ENCODE data around the gene SNRPD1.
A peak's percentile ranks its signal among the peaks of the same experiment; 100 is the strongest.
"Not testable (repeated sequence)": the region's sequence is repeated elsewhere in the genome, so short reads cannot be mapped to it uniquely, and the experiment has no call there.

Gene SNRPD1

DNA sequence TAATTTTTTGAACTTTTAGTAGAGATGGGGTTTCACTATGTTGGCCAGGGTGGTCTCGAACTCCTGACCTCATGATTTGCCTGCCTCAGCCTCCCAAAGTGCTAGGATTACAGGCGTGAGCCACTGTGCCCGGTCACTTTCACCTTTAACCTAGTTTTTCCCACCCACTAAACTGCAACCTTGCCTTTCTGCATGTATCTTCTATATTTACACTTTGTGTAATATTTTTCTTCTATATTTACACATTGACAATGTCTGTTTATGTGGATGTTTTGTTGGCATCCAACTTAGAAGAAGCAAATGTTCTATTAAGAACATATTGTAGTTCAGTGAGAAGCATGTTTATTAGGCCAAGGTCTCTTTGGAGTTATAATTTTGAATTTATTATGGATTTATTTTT, 26.7 kb downstream of the SNRPD1 start:
- DNase-seq = no peak

DNA sequence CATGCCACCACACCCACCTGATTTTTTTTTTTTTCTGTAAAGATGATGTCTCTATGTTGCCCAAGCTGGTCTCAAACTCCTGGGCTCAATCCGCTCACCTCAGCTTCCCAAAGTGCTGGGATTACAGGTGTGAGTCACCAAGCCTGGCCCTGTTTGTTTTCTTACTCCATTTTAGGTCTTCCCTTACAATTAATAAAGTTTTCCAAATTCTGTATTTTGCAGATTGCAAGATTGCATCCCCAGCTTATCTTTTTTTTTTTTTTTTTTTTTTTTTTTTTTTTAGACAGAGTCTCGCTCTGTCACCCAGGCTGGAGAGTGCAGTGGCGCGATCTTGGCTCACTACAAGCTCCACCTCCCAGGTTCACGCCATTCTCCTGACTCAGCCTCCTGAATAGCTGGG, 28.3 kb downstream of the SNRPD1 start:
- not testable (repeated sequence) for DNase-seq

DNA sequence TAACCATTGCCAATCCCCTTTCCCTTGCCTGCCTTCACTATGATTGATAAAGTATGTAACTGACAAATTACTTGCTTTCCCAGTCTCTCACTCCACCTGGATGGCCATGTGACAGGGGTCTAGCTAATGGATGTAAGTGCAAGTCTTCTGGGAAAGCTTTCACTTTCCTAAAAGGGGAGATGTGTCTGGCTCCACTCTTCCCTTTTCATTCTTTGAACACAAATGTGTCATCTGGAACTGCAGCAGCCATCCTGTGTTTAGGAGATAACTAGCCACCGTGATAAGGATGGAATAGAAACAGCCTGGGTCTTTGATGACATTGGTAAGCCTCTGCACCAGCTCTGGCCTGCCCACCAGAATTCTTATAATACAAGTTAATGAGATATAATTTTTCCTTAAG, 38.2 kb downstream of the SNRPD1 start:
- no peak for DNase-seq

DNA sequence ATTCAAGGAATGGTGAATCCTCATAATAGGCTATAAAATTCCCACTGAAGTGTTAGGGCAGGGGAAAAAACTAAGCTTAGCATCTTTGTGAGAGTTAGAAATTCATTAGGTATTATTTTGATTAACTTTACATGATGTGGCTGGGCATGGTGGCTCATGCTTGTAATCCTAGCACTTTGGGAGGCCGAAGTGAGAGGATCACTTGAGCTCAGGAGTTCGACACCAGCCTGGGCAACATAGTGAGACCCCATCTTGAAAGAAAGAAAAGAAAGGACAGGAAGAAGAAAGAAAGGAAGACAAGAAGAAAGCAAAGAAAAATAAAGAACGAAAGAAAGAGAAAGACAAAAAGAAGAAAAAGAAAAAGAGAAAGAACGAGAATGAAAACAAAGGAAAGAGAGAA, 40.0 kb downstream of the SNRPD1 start:
- DNase-seq = no peak

DNA sequence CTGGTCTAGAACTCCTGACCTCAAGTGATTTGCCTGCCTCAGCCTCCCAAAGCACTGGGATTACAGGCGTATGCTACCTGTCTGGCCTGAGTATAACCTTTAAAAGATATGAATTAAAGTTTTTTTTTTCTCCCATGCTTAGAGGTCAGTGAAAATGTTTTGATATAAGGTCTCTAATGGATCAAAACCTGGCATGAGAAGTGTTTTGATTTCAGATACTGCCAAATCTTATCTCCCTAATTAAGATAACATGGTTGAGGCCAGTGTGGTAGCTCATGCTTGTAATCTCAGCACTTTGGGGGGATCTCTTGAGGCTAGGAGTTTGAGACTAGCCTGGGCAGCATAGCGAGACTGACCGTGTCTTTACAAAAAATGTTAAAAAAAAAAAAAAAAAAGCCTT, 41.2 kb downstream of the SNRPD1 start:
- DNase-seq = no peak

DNA sequence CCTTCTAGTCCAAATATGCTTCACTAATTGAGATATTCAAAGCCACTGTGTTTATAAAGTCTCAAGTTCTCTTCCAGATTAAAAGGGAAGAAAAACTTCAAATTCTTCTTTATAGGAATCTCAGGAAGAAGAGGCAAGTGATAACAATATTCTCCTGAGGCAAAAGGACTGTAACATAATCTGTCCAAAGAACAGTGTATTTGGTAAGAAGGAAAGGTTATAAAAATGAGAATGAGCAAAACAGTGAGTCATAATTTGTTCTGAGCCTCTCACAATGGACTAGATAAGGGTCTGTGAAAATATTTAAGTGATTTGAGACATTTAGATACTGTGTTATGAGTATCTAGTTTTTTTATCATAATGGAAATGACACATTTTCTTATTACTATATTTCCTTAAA, 44.3 kb downstream of the SNRPD1 start:
- DNase-seq = no peak

DNA sequence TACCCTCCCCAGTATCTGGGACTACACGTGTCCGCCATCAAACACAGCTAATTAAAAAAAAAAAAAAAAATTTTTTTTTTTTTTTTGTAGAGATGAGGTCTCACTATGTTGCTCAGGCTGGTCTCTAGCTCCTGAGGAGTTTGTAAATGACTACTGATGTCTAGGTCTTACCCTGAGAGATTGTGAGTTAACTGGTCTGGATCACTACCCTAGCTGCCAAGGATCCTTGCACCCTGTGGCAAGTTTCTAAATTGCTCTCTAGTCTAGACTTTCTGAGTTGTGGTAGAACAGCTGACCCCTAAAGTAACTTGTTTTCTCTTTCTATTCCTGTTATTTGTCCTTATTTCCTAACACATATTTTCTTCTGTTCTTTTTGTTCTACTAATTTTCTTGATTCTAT, 48.0 kb downstream of the SNRPD1 start:
- DNase-seq = no peak

DNA sequence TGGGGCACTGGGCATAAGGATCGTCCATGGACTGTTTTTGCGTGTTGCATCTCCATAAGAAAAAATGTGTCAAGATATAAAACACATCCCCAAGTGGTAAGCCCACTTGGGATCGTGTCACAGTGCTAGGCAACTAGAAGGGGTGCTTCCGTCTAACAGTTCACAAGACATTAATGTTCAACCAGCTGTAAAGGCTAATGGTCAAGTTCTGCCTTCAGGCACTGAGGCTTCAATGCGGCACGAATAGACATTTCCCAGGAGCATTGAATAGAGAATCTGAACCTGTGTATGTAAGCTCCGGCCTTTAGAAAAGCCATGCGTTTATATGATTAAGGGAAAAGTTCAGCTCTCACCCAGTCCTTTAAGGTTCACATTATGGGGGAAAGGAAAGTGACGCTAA, 50.5 kb downstream of the SNRPD1 start:
- DNase-seq = no peak

DNA sequence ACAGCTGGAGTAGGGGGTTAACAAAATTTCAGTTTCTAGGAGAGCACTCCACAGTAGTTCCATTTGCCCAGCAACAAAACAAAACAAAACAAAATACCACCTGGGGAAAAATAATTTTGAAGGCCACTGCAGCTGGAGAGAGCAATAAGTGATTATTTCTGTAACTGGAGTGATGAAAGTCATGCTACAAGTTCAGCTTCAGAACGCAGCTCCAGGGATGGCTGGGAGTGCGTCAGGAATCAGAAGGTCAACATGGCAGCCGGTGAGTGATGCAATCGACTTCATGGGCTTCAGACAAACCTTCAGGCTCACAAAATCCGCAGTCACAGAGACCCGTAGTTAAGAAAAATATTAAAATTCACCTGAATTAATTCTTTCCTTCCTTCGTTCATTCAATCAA, 51.5 kb downstream of the SNRPD1 start:
- no peak for DNase-seq

DNA sequence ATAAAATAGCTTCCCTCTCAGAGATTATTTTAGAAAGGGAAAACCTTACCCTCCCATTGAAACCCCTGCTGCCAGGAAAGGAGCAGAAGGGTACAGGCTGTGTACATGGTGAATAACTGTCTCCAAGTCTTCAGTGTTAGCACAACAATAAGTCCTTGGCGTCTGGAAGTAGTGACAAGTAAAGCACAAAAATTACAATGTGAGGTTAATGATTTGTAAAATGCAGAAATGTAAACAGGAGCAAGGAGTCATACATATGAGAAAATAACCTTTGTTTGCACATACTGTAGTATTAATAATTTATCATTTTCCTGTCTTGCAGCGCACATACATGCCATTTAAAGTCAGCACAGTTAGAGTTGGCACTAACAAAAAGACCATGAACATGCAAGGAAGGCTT, 52.0 kb downstream of the SNRPD1 start:
- DNase-seq = no peak

DNA sequence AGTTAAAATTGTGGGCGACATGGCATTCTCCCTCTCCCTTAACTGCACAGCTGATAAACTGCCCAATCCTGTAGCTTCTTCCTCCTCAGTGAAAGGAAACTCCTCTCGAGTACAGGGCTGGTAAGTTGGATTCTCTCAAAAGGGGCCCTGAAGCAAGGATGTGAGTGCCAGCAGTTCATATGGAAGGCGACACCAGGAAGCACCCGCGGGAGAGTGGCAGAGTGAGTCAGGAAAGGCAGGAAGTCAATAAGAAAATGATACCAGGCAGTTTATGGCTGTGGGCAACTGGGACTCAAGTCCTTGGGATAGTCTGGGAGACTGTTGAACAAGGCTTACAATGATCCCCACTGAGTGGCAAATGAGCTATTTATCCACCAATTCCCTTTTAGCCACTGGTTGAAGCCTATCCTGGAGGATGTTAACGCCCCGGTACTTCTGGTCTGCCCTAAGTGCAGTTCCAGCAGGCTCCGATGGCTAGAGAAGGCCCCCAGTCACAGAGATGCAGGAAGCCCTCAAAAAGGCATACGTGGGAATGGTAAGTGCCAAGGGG, 57.7 kb downstream of the SNRPD1 start:
- no peak for DNase-seq

DNA sequence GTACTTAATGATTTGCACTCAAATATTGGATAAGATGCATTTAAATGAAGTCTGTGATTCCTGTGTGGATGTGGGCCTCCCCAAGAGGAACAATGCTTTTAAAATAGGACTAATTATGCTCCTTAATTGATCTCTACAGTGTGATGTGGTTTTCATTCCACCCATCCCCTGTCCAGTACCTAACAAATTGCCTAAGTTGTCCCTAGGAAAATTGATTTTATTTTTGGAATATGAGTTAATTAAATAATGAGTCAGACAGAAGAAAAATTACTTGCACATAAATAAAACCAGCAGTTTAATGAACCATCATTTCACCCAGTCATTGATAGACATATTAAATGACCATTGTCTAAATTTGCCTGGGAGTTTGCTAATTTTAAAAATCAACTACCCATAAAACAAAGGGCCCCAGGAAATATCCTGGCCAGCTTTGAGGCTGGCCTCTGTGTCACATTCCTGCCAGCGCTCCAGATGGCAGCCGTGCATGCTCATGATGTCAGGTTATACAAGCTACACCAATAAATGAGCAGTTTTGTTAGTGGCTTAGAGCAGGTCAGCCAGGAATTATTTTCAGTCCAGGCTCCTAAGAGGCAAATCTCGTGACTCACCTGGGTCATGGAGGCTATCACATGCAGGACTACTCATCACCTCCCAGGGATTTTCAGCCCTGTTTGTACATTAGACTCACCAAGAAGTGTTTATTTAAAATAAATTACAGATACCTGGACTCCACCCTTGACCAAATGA, 60.6 kb downstream of the SNRPD1 start:
- no peak for DNase-seq

DNA sequence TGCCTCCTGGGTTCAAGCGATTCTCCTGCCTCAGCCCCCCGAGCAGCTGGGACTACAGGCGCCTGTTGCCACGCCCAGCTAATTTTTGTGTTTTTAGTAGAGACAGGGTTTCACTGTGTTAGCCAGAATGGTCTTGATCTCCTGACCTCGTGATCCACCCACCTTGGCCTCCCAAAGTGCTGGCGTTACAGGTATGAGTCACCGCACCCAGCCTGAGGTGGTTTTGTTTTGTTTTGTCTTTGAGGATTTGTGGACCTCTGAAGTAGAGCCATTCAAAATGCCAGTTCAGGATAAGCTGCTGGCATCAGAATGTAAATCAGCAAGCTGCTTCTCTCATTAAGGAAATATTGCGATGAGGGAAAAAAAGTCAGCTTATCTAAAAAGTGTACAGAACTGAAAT, 63.2 kb downstream of the SNRPD1 start:
- not testable (repeated sequence) for DNase-seq

DNA sequence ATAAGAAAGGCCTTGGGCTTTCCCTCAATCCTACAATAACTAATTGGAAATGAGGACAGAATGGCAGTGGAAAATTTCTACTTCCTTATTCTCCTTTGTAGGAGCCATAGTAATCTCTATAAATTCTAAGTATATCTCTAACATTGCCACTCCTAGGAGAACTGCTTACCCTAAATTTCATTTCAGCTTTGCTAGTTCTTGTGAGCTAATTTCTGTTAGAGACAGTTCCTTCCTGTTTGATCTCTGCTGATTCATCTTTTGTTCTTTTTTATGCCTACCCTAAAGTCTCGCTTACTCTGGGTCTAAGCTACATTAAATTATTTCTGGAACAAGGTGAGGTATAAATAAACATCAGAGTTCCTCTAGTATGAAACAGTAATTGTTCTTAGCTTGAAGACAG, 66.7 kb downstream of the SNRPD1 start:
- peak; percentile 14 for DNase-seq

DNA sequence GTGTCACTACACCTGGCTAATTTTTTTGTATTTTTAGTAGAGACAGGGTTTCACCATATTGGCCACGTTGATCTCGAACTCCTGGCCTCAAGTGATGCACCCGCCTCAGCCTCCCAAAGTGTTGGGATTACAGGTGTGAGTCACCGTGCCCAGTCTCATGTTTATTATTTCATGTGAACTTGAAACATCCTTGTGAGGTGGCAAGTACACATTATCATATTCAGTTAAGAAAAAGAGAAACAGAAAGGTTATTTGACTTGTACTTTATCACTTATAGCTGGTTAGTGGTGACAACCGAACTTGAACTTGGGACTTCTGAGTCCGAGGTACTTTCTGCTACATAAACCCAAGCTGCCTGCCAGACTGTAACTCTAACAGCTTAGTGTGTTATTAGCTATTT, 68.0 kb downstream of the SNRPD1 start:
- DNase-seq = no peak

DNA sequence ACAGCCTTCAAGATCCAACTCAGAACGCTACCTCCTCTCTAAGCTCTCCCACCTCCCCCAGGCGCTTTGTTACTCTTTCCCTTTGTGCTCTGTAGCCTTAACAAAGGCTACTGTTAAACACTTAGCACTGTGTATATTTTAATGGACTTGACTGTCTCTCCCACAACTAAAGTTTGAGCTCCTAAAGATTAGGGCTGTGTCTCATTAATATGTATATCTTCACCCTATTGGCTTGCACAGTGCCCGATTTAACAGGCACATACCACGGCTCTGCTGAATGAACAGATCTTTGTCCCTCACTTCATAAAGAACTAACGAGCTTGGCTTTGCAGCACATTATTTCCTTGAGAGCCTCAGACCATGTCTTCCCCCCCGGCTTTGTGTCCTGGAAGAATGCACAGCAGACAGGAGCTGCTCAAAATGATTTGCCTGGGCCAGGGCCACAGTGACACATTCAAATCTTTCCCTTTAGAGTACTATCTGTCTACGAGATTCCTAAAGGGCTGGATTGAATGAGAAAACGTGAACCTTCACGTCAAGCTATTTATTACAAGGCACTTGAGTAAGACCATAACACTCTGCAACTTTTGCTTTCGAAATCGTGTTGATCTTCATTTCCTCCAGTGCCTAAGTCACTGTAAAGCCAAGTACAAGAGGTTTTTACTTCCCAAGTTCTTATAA, 70.4 kb downstream of the SNRPD1 start:
- peak; percentile 68 for DNase-seq
